Measurements from ENCODE around the gene GCLC. TPM values are rescaled to one million over a fixed set of nuclear protein-coding genes. Genes with fewer than 3 reads are reported as not detected.

The GCLC gene
- total RNA-seq, 6 donors from 2014 or later, result 21.9 to 60.2 (median 27.2) TPM

- H3K27ac ChIP-seq, result no peak overlapping the region
- 93 to 100% methylated on average over 3 of the region's 3 CpGs for WGBS, 2 donors
These were observed 34.2 kb downstream of the GCLC start for GRCh38 chr6:53510746-53511145.

GRCh38 chr6:53506872-53507271 is 38.0 kb downstream of the GCLC start:
- Histone ChIP-seq H3K27ac (no peak overlapping the region), H3K27me3 (no peaks in the 10 kb centered on the region), H3K9me3 (no peaks in the 10 kb centered on the region), H3K36me3 (peaks cover 0 to 72% (median 15%) of the 10 kb centered on the region in 4 donors), H3K4me1 (no peaks in the 10 kb centered on the region), H3K4me3 (no peak overlapping the region)
- 74 to 81% methylated on average over 5 of the region's 5 CpGs for WGBS, 2 donors
- ATAC-seq (ENCODE audit: low FRiP score in 2 of 2) (no peak), DNase-seq (no peak)
- TF ChIP-seq POLR2AphosphoS5 (IDR thresholded peaks at IDR 0.05) (no peak), POLR2A (IDR thresholded peaks at IDR 0.05) (no peak), EP300 (IDR thresholded peaks at IDR 0.05) (no peak)
- TF ChIP-seq, protein P1, sequence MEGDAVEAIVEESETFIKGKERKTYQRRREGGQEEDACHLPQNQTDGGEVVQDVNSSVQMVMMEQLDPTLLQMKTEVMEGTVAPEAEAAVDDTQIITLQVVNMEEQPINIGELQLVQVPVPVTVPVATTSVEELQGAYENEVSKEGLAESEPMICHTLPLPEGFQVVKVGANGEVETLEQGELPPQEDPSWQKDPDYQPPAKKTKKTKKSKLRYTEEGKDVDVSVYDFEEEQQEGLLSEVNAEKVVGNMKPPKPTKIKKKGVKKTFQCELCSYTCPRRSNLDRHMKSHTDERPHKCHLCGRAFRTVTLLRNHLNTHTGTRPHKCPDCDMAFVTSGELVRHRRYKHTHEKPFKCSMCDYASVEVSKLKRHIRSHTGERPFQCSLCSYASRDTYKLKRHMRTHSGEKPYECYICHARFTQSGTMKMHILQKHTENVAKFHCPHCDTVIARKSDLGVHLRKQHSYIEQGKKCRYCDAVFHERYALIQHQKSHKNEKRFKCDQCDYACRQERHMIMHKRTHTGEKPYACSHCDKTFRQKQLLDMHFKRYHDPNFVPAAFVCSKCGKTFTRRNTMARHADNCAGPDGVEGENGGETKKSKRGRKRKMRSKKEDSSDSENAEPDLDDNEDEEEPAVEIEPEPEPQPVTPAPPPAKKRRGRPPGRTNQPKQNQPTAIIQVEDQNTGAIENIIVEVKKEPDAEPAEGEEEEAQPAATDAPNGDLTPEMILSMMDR (IDR thresholded peaks at IDR 0.05), result no peak

More at GRCh38 chr6:53510746-53511145, 34.2 kb downstream of the GCLC start:
- Histone ChIP-seq H3K27me3 (no peaks in the 10 kb centered on the region), H3K36me3 (peaks cover 0 to 60% (median 10%) of the 10 kb centered on the region in 4 donors), H3K4me3 (no peak overlapping the region), H3K4me1 (no peaks in the 10 kb centered on the region), H3K9me3 (no peaks in the 10 kb centered on the region)
- TF ChIP-seq EP300 (IDR thresholded peaks at IDR 0.05) (no peak), POLR2AphosphoS5 (IDR thresholded peaks at IDR 0.05) (no peak), POLR2A (IDR thresholded peaks at IDR 0.05) (no peak)
- TF ChIP-seq, protein P1 (IDR thresholded peaks at IDR 0.05), result no peak
- no peak for DNase-seq
- no peak for ATAC-seq (ENCODE audit: low FRiP score in 2 of 2)

DNA sequence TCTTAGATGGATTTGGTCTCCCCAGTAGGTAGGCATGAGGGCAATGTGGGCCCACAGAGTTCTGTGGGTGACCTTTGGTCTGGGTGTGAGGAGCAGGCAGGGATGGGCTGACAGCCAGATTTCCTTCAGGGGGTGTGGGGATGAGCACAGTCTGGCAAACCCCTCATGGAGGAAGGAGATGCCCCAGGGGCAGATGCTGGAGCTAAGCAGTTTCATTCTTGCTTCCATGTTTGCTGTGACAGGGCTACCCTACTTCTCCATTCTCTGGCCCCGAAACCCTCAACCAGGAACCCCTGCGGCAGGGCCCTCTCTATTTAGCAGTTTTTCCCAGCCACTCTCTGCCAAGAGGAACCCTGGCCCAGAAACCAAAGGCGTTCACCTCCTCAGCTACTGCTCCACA is 40.4 kb downstream of the GCLC start:
- no peak overlapping the region for H3K4me3 ChIP-seq
- H3K4me1 ChIP-seq, result no peaks in the 10 kb centered on the region
- TF ChIP-seq EP300 (IDR thresholded peaks at IDR 0.05), result no peak
- TF ChIP-seq POLR2A (IDR thresholded peaks at IDR 0.05), result no peak
- no peak for TF ChIP-seq POLR2AphosphoS5 (IDR thresholded peaks at IDR 0.05)
- TF ChIP-seq, protein P1 (IDR thresholded peaks at IDR 0.05), result no peak
- DNase-seq (no peak), ATAC-seq (ENCODE audit: low FRiP score in 2 of 2) (no peak)
- H3K9me3 ChIP-seq, result no peaks in the 10 kb centered on the region
- H3K27ac ChIP-seq, result no peak overlapping the region
- 82% methylated on average over 3 of the region's 3 CpGs for WGBS, 2 donors
- H3K36me3 ChIP-seq, result peaks cover 0 to 77% (median 16%) of the 10 kb centered on the region in 4 donors
- H3K27me3 ChIP-seq, result no peaks in the 10 kb centered on the region

GRCh38 chr6:53503060-53503459 is 41.8 kb downstream of the GCLC start:
- Histone ChIP-seq H3K27ac (no peak overlapping the region), H3K9me3 (no peaks in the 10 kb centered on the region), H3K27me3 (no peaks in the 10 kb centered on the region), H3K4me1 (no peaks in the 10 kb centered on the region), H3K36me3 (peaks cover 0 to 77% (median 18%) of the 10 kb centered on the region in 4 donors), H3K4me3 (no peak overlapping the region)
- WGBS, 2 donors, result 95 to 98% methylated on average over 5 of the region's 5 CpGs
- DNase-seq (no peak), ATAC-seq (ENCODE audit: low FRiP score in 2 of 2) (no peak)
- no peak for TF ChIP-seq POLR2AphosphoS5 (IDR thresholded peaks at IDR 0.05)
- no peak for TF ChIP-seq POLR2A (IDR thresholded peaks at IDR 0.05)

DNA sequence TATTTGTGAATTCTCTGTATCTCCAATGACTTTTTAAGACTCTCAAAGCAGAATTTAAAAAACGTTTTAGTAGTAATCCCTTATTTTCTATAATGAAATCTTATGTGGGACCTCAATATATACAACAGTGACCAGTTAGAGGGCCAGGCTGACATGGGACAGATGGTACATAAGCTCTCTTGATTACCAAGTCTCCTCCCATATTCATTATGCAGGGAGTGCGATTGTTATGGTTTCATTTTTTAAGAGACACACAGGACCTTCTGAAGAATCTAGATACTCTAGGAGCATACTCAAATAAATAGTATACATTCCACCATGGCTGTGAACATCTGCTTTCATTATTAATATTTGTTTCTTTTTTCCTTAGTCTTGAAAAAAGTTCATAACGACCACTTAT is 43.5 kb downstream of the GCLC start:
- Histone ChIP-seq H3K27ac (no peak overlapping the region), H3K4me3 (no peak overlapping the region), H3K9me3 (no peaks in the 10 kb centered on the region), H3K4me1 (peaks cover 0 to 1% (median 0%) of the 10 kb centered on the region in 4 donors), H3K36me3 (peaks cover 0 to 69% (median 14%) of the 10 kb centered on the region in 4 donors), H3K27me3 (no peaks in the 10 kb centered on the region)
- 61 to 73% methylated on average over 3 of the region's 3 CpGs for WGBS, 2 donors
- no peak for ATAC-seq (ENCODE audit: low FRiP score in 2 of 2)
- DNase-seq, result no peak
- TF ChIP-seq EP300 (IDR thresholded peaks at IDR 0.05), result no peak
- no peak for TF ChIP-seq POLR2A (IDR thresholded peaks at IDR 0.05)
- TF ChIP-seq, protein P1 (IDR thresholded peaks at IDR 0.05), result no peak
- no peak for TF ChIP-seq POLR2AphosphoS5 (IDR thresholded peaks at IDR 0.05)

Data from upper lobe of left lung (tissue), 6 donors.